Stimulated activated CD8-positive, alpha-beta memory T cell treated with anti-CD3 and anti-CD28 coated beads, Interleukin-4, amount 100 ng/mL, for 24 hours (primary cell): Measurements from ENCODE around the gene S100A3.
"Not testable (repeated sequence)": the region's sequence is repeated elsewhere in the genome, so short reads cannot be mapped to it uniquely, and the experiment has no call there.

Experiments used
- DNase-seq: peaks from one replicate; pipeline ENCODE4 v3.0.0-alpha.2; 2020; ENCODE audit warnings: low read depth

Gene S100A3

DNA sequence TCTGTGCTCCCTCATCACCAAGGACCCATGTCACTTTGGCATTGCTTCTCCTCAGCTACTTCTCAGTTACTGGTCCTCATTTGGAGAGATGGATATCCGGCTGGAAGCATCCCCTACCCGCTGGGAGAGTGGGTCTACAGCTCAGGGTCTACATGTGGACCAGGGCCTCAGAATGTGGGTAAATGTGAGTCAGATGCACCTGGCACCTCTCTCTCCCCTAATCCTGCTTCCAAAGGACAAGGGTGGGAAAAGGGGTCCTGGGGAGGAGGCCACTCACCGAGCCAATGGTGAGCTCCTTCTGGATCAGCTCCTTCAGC is 14.2 kb downstream of the S100A3 start:
- no peak for DNase-seq

DNA sequence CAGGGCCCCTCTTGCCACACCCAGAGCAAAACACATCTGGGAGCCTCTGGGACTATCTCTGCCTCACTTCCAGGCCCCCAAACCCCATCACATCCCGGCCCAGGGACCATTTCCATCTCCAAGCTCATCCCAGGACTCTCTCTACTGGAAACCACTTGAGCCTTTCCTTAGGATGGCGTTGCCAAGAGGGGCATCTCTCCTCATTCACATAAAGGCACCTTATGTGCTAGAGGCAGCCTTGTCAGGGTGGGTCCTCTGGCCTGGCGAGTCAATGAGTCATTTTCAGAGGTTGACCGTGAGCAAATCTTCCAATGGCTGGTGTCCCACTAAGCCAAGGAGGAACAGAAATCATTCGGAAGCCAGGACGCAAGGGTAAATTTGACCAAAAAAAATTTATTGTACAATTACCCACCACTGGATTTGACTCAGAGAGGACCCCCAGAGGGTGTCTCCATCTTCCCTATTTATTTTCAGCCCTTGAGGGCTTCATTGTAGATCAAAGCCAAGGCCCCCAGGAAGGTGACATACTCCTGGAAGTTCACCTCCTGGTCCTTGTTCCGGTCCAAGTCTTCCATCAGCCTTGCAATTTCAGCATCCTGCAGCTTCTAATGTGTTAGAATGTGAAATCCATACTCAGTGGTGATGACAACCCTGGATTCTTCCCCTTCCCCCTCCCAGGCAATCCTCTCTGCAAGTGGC is 14.7 kb downstream of the S100A3 start:
- DNase-seq = no peak

DNA sequence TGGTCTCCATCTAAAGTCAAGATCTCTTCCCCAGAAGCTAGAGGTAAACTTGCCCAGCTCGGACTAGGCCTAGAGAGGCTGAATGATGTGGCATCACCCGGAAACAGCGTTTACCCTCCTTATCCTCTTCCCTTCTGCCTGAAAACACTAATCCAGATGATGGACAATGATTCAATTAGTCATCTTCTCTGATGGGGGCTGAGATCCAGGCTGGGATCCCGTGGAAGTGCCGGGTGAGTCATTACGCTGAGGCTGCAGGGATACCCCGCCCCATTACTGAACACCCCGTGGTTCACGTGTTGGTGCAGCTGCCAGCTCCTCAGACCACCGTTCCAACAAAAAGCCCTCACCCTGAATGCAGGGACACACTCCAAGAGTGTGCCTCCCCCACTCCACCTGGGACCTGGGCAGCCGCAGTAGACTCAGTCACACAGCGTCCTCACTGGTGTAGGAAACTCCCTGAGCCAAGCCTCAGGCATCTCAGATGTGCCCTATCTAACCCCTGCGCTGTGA is 15.3 kb downstream of the S100A3 start:
- DNase-seq = no peak

DNA sequence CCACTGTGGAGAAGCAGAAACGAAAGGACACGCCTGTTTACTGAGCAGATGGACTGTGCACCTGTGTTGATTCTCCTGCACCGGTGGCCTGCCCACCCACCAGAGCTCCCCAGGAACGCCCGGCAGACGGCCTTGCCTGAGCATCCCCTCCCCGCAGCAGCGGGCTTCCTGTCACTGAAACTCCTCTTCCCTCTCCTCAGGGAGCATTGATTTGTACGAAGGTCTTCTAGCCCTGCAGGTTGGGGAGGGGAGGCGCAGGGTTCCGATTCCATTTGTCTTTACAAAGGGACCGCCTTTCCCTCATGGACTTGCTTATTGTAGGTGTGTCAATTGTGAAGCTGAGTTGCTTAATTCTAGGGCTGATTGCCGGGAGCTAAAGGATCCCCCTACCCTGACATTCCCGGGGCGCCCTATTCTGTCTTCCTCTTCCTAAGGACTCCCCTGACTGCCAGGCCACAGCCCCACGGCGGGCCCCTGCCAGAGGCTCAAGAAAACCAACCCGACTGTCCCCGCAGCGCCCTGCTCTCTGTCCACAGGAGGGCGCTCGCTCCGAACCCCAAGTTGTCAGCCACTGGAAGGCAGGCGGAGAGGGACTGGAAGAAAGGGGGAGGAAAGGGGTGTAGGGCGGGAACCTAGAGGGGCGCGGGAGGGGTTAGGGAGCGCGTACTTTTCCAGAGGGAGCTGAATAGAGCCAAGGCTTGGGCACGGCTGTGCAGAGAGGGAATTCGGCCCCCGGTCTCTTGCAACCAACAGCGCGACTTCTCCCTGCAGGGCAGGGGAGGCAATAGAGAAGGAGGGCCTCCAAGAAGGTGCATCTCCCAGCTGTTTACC is 16.1 kb downstream of the S100A3 start:
- peak; percentile 57 for DNase-seq

DNA sequence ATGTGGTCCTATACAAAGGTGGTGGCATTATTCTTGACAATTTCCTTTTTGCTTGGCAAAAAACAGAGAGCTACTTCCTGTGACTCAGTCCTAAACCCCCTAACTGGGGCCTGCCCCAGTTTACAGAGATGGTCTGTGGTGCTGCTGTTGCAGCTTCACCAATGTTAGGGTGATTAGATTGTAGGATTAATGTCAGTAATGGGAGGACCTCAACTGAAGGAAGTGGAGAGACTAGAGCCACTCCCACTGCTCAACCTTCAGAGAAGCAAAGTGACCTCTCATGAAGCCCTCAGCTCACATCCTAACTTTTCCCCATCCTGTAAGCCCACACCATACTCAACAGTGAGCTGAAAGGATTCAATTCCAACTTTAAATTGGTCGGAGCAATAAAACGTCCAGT is 16.9 kb downstream of the S100A3 start:
- DNase-seq = peak; percentile 26

DNA sequence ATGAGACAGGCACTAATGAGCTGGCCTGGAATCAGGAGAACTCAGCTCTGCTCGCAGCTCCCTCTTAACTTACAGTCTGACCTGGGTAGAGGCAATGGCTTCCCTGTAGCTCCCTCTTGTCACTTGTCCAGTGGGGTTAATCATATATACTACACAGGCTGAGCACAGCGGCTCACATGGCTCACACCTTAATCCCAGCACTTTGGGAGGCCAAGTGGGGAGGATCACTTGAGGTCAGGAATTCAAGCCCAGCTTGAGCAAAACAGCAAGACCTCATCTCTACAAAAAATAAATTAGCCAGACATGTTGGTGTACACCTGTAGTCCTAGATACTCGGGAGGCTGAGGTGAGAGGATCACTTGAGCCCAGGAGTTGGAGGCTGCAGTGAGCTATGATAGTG is 17.4 kb downstream of the S100A3 start:
- DNase-seq = no peak

DNA sequence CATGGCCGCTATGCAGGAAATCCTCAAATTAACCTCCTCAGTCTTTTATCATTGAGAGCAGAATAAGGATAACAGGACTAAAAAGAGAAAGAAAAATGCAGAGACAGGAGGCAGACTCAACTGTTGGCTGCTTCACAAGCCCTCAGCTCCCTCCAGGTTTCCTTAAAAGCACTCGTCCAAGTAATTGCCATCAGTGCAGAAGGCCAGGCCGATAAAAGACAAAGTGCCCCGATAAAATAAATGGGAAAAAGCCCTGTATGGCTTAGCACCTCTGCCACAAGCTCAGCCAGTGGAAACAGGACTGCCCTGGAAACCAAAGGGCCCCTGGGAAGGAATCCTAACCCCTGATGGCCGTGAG is 21.4 kb downstream of the S100A3 start:
- DNase-seq = no peak

DNA sequence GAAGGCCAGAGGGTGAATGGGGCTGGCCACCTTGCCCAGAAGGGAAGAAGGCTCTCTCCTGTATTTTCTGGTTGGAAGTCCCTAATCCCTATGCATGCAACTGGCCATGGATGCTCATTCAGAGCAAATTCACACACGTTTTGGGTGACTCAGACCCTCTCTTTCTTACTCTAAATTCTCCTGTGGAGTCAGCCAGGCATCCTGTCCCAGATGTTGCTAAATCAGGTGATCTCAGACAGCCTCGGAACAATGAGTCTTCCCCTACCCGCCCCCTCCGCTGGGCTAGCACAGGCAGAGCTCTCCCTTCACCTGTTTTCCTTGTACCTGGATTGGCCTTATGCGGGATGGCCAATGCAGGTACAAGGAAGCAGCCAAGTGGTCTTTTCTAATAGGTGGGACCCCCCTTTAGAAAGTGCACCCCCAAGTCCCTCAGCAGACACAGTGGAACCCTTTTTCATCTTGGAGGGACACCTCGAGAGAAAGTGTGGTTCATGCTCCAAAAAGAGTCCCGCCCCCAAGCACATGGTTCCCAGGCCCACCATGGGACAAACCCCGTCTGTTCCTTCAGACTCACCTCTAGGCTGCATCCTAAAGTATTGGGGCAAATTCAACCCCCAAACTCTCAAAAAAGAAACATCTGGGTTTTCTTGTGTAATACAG is 21.9 kb downstream of the S100A3 start:
- DNase-seq = no peak

DNA sequence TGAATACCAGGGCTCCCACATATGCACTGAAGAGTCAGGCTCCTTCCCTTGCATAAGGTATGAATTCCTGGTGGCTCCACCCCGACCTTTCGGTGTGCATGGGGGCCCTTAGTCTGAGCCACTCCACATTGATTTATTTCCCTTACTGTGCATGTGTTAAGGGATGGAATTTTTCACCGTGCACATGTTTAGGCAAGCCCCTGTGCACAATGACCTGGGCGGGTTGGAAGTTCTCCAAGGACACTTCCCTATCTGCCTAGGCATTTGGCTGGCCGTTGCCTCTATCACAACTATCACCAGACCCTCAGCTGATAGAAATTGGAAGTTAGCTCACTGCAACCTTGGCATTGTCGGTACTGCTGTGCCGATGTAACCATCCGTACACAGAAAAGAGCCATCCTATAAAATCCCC is 22.9 kb downstream of the S100A3 start:
- DNase-seq = no peak

DNA sequence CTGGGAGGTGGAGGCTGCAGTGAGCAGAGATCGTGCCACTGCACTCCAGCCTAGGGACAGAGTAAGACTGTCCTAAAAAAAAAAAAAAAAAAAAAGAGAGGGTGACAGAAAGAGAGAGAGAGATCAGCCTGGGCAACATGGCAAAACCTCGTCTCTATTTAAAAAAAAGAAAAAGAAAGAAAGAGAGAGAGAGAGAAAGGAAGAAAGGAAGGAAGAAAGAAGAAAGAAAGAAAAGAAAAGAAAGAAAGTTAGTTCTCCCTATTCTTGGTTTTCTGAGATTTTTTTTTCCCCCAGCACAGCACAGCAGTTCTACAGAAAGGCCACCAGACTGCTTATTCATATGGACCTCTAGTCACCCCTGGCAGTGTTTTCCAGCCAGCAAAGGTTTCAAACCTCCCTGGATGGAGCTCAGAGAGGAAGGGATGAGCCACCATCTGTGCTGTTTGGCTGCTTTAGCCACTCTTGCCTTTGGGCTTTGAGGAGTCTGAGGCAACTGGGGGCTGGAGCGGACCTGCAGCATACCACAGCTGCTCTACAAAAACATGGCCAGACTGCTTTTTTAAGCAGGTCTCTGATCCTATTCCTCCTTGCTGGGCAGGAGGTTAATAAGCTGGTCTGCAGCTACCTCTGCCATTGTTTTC is 23.9 kb downstream of the S100A3 start:
- no peak for DNase-seq

DNA sequence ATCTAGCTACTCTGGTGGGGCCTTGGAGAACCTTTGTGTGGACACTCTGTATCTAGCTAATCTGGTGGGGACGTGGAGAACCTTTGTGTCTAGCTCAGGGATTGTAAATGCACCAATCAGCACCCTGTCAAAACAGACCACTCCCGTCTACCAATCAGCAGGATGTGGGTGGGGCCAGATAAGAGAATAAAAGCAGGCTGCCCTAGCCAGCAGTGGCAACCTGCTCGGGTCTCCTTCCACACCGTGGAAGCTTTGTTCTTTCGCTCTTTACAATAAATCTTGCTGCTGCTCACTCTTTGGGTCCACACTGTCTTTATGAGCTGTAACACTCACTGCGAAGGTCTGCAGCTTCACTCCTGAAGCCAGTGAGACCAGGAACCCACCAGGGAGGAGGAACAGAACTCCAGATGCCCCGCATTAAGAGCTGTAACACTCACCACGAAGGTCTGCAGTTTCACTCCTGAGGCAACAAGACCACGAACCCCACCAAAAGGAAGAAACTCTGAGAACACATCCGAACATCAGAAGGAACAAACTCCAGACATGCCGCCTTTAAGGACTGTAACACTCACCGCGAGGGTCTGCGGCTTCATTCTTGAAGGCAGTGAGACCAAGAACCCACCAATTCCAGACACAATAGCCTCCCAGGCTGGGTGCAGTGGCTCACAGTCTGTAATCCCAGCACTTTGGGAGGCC is 26.6 kb downstream of the S100A3 start:
- not testable (repeated sequence) for DNase-seq

DNA sequence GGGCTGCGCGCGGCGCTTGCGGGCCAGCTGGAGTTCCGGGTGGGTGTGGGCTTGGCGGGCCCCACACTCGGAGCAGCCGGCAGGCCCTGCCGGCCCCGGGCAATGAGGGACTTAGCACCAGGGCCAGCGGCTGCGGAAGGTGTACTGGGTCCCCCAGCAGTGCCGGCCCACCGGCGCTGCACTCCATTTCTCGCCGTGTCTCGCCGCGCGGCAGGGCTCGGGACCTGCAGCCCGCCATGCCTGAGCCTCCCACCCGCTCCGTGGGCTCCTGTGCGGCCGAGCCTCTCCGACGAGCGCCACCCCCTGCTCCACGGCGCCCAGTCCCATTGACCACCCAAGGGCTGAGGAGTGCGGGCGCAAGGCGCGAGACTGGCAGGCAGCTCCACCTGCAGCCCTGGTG is 27.2 kb downstream of the S100A3 start:
- not testable (repeated sequence) for DNase-seq

DNA sequence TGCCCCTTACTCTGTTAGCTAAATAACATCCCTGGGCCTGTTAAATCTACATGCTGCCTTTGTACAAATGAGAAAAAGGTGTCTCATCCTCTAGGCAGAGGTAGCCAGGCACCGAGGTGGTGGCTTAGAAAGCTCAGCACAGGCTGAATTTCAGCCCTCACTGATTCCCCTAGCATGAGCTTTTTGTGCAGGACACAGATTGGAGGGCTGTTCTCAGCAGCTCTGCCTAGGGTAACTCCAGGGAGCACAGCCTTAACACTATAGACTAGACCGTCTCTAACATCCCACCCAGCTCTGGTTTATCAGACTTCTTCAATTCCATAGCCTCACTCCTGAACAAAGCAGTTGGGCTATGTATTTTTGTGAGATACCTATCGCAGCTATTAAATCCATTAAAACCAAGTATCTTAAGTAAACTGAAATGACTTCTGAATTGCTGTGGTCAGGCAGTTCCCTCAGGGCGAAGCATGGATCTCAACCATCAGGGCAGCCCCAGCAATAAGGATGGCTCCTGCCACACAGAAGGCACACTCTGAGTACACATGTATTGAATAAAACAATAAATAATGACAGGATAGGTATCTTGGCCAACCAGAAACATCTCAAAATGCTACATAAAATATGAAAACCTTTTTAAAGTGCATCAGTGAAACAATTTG is 28.1 kb downstream of the S100A3 start:
- DNase-seq = no peak

DNA sequence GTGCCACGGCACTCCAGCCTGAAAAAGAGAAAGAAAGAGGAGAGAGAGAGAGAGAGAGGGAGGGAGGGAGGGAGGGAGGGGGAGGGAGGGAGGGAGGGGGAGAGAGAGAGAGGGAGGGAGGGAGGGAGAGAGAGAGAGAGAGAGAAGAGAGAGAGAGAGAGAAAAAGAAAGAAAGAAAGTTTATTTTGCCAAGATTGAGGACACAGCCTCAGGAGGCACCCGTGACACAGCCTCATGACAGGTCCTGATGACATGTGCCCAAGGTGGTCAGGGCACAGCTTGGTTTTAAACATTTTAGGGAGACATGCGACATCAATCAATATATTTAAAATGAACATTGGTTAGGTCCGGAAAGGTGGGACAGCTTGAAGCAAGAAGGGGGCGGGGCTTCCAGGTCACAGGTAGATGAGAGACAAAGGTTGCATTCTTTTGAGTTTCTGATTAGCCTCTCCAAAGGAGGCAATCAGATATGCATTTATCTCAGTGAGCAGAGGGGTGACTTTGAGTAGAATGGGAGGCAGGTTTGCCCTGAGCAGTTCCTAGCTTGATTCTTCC is 28.8 kb downstream of the S100A3 start:
- DNase-seq = not testable (repeated sequence)

DNA sequence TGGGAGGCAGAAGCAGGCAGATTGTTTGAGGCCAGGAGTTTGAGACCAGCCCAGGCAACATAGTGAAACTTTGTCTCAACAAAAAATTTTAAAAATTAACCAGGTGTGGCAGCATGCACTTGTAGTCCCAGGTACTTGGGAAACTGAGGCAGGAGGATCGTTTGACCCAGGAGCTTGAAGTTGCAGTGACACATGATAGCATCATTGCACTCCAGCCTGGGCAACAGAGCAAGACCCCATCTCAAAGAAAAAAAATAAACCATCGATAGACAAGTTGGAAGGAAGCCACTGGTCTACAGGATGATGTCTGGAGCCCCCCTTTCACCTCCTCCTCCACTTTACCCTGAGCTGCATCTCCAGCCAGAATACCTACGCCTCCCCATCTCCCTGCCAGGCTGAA is 29.8 kb downstream of the S100A3 start:
- no peak for DNase-seq

DNA sequence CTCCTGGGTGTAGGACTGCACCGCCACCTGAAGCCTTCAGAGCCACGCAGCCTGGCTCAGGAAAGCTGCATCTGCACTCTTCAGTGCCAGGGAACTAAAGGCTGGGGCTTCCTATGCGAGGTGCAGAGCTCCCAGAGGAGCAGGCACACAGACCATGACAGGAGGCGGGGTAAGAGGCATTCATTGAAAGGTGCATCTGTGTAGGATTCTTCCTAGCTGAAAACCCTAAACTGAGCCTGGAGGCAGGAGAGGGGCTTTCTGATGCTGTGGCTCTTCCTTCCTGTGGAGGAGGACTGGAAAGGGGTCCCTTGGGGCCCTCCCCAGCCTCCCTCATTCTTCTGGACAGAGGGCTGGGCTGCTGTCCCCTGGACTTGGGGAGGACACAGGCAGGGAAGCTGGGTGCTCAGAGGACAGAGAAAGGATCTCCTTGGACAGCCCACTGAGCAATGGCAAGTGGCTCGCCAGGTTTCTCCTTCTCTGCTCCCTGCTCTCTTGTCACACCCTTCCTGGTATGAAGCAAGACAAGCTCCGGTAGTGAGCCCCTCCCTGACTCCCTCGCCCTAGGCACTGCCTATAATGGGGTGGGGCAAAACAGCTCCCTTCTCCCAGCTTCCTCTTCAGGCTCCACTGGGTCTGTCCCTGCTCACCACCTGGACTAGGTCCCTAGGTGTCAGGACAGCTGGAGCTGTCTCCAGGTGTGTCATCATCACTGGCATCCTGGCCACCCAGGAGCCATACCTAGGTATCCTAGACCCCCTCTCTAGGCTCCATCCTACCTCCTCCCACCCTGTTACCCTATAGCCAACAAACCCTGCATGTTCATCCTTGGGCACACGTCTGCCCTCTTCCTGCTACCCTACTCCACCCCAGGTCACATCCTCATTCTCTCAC is 33.3 kb downstream of the S100A3 start:
- DNase-seq = no peak

DNA sequence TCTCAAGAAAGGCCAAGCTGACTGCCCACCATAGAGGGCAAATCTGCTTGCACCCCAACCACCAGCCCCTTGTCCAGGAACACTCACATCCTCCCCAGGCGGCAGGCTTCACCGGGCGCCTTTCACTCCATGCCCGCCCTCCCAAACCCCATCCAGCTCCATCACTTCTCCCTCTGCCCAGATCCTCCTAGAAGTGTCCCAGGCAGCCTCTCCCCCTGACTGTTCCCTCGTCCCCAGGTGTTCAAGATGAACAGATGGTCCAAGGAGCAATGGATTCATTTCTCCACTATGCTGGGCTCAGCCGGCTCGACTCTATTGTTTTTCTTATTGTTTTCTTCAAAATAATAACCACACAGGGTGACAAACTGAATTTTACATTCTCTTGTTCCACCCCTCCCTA is 35.4 kb downstream of the S100A3 start:
- DNase-seq = no peak

DNA sequence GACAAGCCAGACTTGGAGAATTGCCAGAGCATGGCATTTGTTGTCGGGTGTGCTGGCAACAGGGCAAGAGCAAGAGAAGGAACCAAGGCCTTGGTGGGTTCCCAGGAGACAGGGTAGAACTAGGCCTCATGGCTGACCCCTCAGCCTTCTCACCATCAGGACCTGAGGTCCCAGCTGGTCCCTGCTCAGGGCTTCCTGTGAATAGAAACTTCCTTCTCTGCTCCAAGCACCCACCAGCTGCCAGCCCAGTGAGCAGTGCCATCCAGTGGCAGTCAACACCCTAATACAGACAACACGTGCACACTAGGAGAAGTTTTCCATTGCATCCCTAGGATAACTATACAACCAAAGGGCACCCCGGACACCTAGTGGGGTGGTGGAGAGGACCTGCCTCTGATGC is 36.0 kb downstream of the S100A3 start:
- no peak for DNase-seq

DNA sequence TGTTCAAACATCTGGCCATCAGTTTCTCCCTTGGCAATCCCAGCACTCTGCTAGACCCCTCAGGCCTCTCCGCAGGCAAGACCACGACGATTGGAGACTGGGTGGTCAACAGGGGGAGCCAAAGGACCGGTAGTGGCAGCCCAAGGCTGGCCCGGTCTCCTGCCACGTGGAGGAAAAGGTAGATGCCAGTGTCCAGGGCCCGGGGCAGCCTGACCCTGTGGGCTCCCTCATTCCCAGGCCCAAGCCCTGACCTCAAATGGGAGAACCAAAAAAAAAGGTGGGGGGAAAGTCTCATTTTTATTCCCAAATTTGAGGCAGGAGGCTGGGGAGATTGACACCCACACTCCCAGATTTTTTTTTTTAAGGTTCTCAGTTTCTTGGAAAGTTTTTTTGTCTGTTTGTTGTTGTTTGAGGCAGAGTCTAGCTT is 38.1 kb downstream of the S100A3 start:
- peak; percentile 71 for DNase-seq

DNA sequence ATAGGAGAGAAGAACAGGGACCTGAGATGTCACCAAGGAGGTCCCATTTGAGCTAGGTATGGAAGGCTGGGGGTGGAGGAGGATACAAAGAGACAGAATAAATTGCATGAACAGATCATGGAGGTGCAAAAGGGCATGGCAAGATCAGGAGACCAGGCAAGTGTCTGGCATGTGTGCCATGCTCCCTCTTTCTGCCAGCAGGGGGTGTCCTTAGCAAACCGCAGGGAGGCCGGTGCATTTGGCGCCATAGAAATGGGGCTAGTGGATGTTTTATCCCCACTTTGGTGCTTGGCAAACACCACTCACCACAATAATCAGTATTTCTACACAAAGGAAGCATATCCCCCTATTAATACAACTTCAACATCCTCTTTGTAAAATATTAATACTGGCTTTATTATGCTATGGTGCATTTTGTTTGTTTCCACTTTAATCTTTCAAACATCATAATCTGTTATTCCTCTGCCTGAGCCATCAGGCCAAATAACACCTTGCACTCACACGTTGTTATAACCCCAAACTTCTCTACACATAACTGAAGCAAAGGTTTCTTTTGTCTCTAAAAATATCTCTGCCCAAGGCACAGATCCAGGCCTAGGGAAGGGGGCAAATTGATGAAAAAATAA is 39.2 kb downstream of the S100A3 start:
- DNase-seq = peak; percentile 48
